H1 (cell line): ENCODE data around the gene ARHGAP27. TPM values are rescaled to one million over a fixed set of nuclear protein-coding genes. Genes with fewer than 3 reads are reported as not detected.
"Not testable (repeated sequence)": the region's sequence is repeated elsewhere in the genome, so short reads cannot be mapped to it uniquely, and the experiment has no call there.

Source experiments
- CTCF ChIA-PET: fragments of 300-600 bp; sonication (Branson Sonifier 250); formaldehyde crosslinking; loops from one replicate; lab custom pipeline; 2021; ENCODE audit not compliant: partially characterized antibody; lab: Charles Lee
- POLR2A ChIA-PET: fragments of 300-600 bp; sonication (Branson Sonifier 250); formaldehyde crosslinking; loops from one replicate; lab custom pipeline; 2021; ENCODE audit warnings: inconsistent platforms; ENCODE audit not compliant: partially characterized antibody; lab: Charles Lee
- DNase-seq, 2 experiments: peaks; one replicate each; pipeline versions ENCODE4 v3.0.0 to v3.0.0-alpha.2; 2010 to 2022; ENCODE audit warnings: low spot score in 2 of 2, low read depth in 1 of 2, mixed read lengths in 1 of 2
- FAIRE-seq: peaks from 2 replicates; lab custom pipeline; 2011; peaks lifted over from hg19 to GRCh38; lab: Jason Lieb, UNC
- H2AFZ ChIP-seq: 2 replicates; pipeline ENCODE4 v1.8.1; 2012; ENCODE audit warnings: low read length, inconsistent platforms
- H2AK5ac ChIP-seq: 2 replicates; pipeline ENCODE4 v1.6.1; 2013; ENCODE audit warnings: low read depth, low read length
- H2BK120ac ChIP-seq: replicated peaks from 2 replicates; pipeline ENCODE3; 2013; ENCODE audit warnings: low read depth, low read length, inconsistent platforms
- H2BK12ac ChIP-seq: 2 replicates; pipeline ENCODE4 v1.6.1; 2013; ENCODE audit warnings: low read depth, low read length
- H2BK15ac ChIP-seq: 2 replicates; pipeline ENCODE4 v1.6.1; 2013; ENCODE audit warnings: low read length
- H2BK20ac ChIP-seq: 2 replicates; pipeline ENCODE4 v1.6.1; 2013; ENCODE audit warnings: low read length
- H2BK5ac ChIP-seq: 2 replicates; pipeline ENCODE4 v1.6.1; 2013; ENCODE audit warnings: low read depth, low read length
- H3K14ac ChIP-seq: 2 replicates; pipeline ENCODE4 v1.6.1; 2013; ENCODE audit warnings: inconsistent platforms; ENCODE audit not compliant: insufficient read length
- H3K18ac ChIP-seq: 2 replicates; pipeline ENCODE4 v1.6.1; 2013; ENCODE audit warnings: low read length; ENCODE audit errors: extremely low read depth
- H3K23ac ChIP-seq: 2 replicates; pipeline ENCODE4 v1.6.1; 2013; ENCODE audit warnings: inconsistent platforms; ENCODE audit not compliant: insufficient read length
- H3K23me2 ChIP-seq: 2 replicates; pipeline ENCODE4 v1.6.1; 2013; ENCODE audit warnings: low read depth, low read length
- H3K27ac ChIP-seq: 2 replicates; pipeline ENCODE4 v1.6.1; 2011; ENCODE audit warnings: low read depth, low read length, inconsistent platforms
- H3K27me3 ChIP-seq, 4 experiments: replicated peaks in 1 of 4; 1 replicate in 1 of 4; 2 replicates in 3 of 4; pipeline versions ENCODE4 v1.6.1 to v1.8.1; 2011 to 2013; ENCODE audit warnings: low read length in 3 of 4, mild to moderate bottlenecking in 3 of 4, inconsistent platforms in 2 of 4, mixed read lengths in 2 of 4, moderate library complexity in 1 of 4; ENCODE audit not compliant: control insufficient read depth in 3 of 4, insufficient read depth in 3 of 4; ENCODE audit errors: extremely low read depth in 1 of 4
- H3K36me3 ChIP-seq, 4 experiments: 2 replicates each; pipeline versions ENCODE4 v1.6.1 to v1.8.1; 2011 to 2013; ENCODE audit warnings: mild to moderate bottlenecking in 4 of 4, low read length in 3 of 4, moderate library complexity in 2 of 4, control low read depth in 1 of 4, inconsistent platforms in 1 of 4; ENCODE audit not compliant: insufficient read depth in 4 of 4, control insufficient read depth in 2 of 4
- H3K4ac ChIP-seq: replicated peaks from 2 replicates; pipeline ENCODE3; 2013; ENCODE audit warnings: low read length, low read depth, mixed read lengths, inconsistent platforms; ENCODE audit not compliant: insufficient read length
- H3K4me1 ChIP-seq, 4 experiments: replicated peaks in 1 of 4; 1 replicate in 1 of 4; 2 replicates in 3 of 4; pipeline versions ENCODE4 v1.6.1 to v1.8.1; 2011 to 2013; ENCODE audit warnings: low read length in 3 of 4, inconsistent platforms in 2 of 4, mixed read lengths in 1 of 4; ENCODE audit not compliant: insufficient read depth in 4 of 4, control insufficient read depth in 3 of 4
- H3K4me2 ChIP-seq, 2 experiments: 2 replicates each; pipeline versions ENCODE4 v1.6.1 to v1.8.1; 2011 to 2013; ENCODE audit warnings: low read depth in 2 of 2, low read length in 2 of 2, control low read depth in 1 of 2, inconsistent platforms in 1 of 2, mild to moderate bottlenecking in 1 of 2; ENCODE audit not compliant: insufficient read depth in 1 of 2
- H3K4me3 ChIP-seq, 4 experiments: fragments of 200-600, 300-600 bp in 1 of 4; sonication (generic), shearing (Covaris generic), sonication (Bioruptor Twin) in 1 of 4; 2 replicates each; pipeline versions ENCODE4 v1.5.1 to v1.8.1; 2011 to 2016; ENCODE audit warnings: low read length in 4 of 4, low read depth in 3 of 4, control low read depth in 2 of 4, inconsistent platforms in 2 of 4, mild to moderate bottlenecking in 2 of 4, mixed read lengths in 1 of 4, moderate library complexity in 1 of 4; ENCODE audit not compliant: insufficient read depth in 2 of 4; ENCODE audit errors: extremely low read depth in 1 of 4
- H3K56ac ChIP-seq: replicated peaks from 2 replicates; pipeline ENCODE3; 2013; ENCODE audit warnings: low read depth, mild to moderate bottlenecking, mixed read lengths, low read length, inconsistent platforms; ENCODE audit not compliant: insufficient read length
- H3K79me1 ChIP-seq: 2 replicates; pipeline ENCODE4 v1.6.1; 2013; ENCODE audit warnings: low read depth, low read length, control low read depth
- H3K79me2 ChIP-seq, 2 experiments: 2 replicates each; pipeline versions ENCODE4 v1.6.1 to v1.8.1; 2012 to 2013; ENCODE audit warnings: low read length in 2 of 2, mild to moderate bottlenecking in 2 of 2, inconsistent platforms in 1 of 2; ENCODE audit not compliant: insufficient read depth in 2 of 2, control insufficient read depth in 1 of 2
- H3K9ac ChIP-seq, 4 experiments: replicated peaks in 1 of 4; 1 replicate in 1 of 4; 2 replicates in 3 of 4; pipeline versions ENCODE4 v1.6.1 to v1.8.1; 2011 to 2013; ENCODE audit warnings: low read depth in 3 of 4, low read length in 3 of 4, control low read depth in 2 of 4, mild to moderate bottlenecking in 2 of 4, moderate library complexity in 2 of 4, inconsistent platforms in 1 of 4; ENCODE audit errors: extremely low read depth in 1 of 4
- H3K9me3 ChIP-seq, 2 experiments: 2 replicates each; pipeline versions ENCODE4 v1.6.1 to v1.8.1; 2012 to 2013; ENCODE audit warnings: mild to moderate bottlenecking in 2 of 2, moderate library complexity in 2 of 2, control low read depth in 1 of 2, inconsistent platforms in 1 of 2, low read depth in 1 of 2, low read length in 1 of 2, mixed read lengths in 1 of 2; ENCODE audit not compliant: insufficient read depth in 2 of 2
- H4K20me1 ChIP-seq, 2 experiments: replicated peaks in 1 of 2; 2 replicates each; pipeline versions ENCODE3 to v1.8.1; 2011 to 2013; ENCODE audit warnings: inconsistent platforms in 2 of 2, low read length in 2 of 2, mild to moderate bottlenecking in 1 of 2; ENCODE audit not compliant: insufficient read depth in 2 of 2, control insufficient read depth in 1 of 2
- H4K5ac ChIP-seq: 2 replicates; pipeline ENCODE4 v1.6.1; 2013; ENCODE audit warnings: low read length, low read depth, mixed read lengths, inconsistent platforms; ENCODE audit not compliant: insufficient read length
- H4K8ac ChIP-seq: 2 replicates; pipeline ENCODE4 v1.8.0; 2013; ENCODE audit warnings: mild to moderate bottlenecking, moderate library complexity, low read length, inconsistent platforms; ENCODE audit not compliant: insufficient read depth; ENCODE audit errors: extremely low read depth
- H4K91ac ChIP-seq: replicated peaks from 2 replicates; pipeline ENCODE3; 2013; ENCODE audit warnings: low read length, mixed read lengths, inconsistent platforms; ENCODE audit not compliant: insufficient read length
- WGBS, 2 experiments: shearing (Covaris generic) in 1 of 2; methylation state at CpG; one replicate each; pipeline versions ENCODE4 v1.1.6 to v1.1.7; 2013 to 2015; ENCODE audit warnings: low lambda C conversion rate in 2 of 2, mixed read lengths in 2 of 2, inconsistent platforms in 1 of 2, low coverage in 1 of 2, missing lambda C conversion rate in 1 of 2; ENCODE audit not compliant: insufficient replicate concordance in 2 of 2, insufficient coverage in 1 of 2, insufficient read length in 1 of 2; ENCODE audit errors: extremely low coverage in 1 of 2, missing lambda C conversion rate in 1 of 2; 5-methylcytosine and 5-hydroxymethylcytosine counted together
- polyA plus RNA-seq, 7 experiments: library from polyadenylated mRNA; depleted of rRNA in 3 of 7; stranded (reverse) in 5 of 7; unstranded in 2 of 7; fragments of >200 nt in 5 of 7; fragments of 200-250 nt in 2 of 7; gene quantifications; 1 replicate in 5 of 7; 2 replicates in 1 of 7; 4 replicates in 1 of 7; pipeline versions ENCODE4 v1.2.1 to v1.2.3, GENCODE V29; 2011 to 2013; ENCODE audit warnings: missing spikeins in 2 of 7, mixed read lengths in 2 of 7
- total RNA-seq: library from RNA; stranded (reverse); fragmentation: NEBNext Ultra II Directional; extraction: Animal tissue kit (Norgen Biotek cat#: 25700); gene quantifications from 2 replicates; pipeline ENCODE4 v1.2.1, GENCODE V29; 2021

ARHGAP27 gene
- total and polyA plus RNA-seq, 2 of the 8 experiments (the other 6 are each of a cell fraction or from before 2014, with no cell fraction given), result 11.6 to 13.1 TPM

DNA sequence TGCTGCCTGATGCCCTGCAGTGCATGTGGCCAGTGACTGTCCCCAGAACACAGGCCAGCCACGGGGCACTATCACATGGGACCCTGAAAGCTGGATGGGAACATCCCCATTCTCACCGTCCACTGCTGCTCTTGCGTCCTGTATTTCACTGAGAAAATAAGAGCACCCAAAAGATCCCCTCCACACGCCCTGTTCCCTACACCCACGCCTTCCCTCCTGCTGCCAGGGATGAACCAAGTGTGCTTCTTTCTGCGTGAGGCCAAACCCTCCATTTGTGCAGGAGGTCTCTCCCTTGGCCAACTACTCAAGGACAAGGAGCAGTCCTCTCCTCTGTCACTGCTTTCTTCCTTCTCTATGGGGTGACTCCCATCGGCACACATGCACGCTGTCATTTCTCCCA, 21.7 kb upstream of the ARHGAP27 start:
- H3K18ac ChIP-seq, CTCF ChIA-PET, H4K5ac ChIP-seq, DNase-seq, H2BK5ac ChIP-seq, H3K9ac ChIP-seq, H2BK12ac ChIP-seq, H3K56ac ChIP-seq, H2BK15ac ChIP-seq, H4K20me1 ChIP-seq, H3K23ac ChIP-seq, H4K8ac ChIP-seq, H3K23me2 ChIP-seq, H3K4me1 ChIP-seq, H2BK120ac ChIP-seq, H3K27ac ChIP-seq, H3K14ac ChIP-seq, H3K79me2 ChIP-seq, H3K9me3 ChIP-seq, H3K4me2 ChIP-seq, H3K4me3 ChIP-seq, POLR2A ChIA-PET, H4K91ac ChIP-seq, H3K79me1 ChIP-seq, H3K36me3 ChIP-seq, H2BK20ac ChIP-seq, H3K27me3 ChIP-seq, H2AK5ac ChIP-seq, FAIRE-seq, H2AFZ ChIP-seq, H3K4ac ChIP-seq: not testable (repeated sequence)
- WGBS, 2 experiments, result 97% methylated on average over 7 of the region's 8 CpGs; no CpG with 5 or more reads in 1 of the 2 experiments
